K562 (cell line): ENCODE measurements around the gene MACROD2. TPM values are rescaled to one million over a fixed set of nuclear protein-coding genes. Genes with fewer than 3 reads are reported as not detected.

ENCODE experiments used
- ATAC-seq: fragments of 200-7000 bp; cut with Tn5 transposase; 3 replicates; pipeline ENCODE4 v1.9.1; 2020; ENCODE audit warnings: moderate library complexity
- BruUV-seq: library from RNA; stranded (reverse); fragments of 400-500 nt; replicated peaks from 2 replicates; lab custom pipeline; 2021; lab: Mats Ljungman, UMichigan
- CTCF ChIA-PET: fragments of 300-600 bp; formaldehyde crosslinking; extraction: SDS; loops from one replicate; lab custom pipeline; 2021; ENCODE audit warnings: low intra/inter-chr PET ratio; lab: Yijun Ruan, JAX
- POLR2A ChIA-PET: fragments of 300-600, 350-650 bp; sonication (Branson Sonifier 250); formaldehyde crosslinking; extraction: SDS; loops from one replicate; lab custom pipeline; 2021; ENCODE audit warnings: antibody characterized with exemption, inconsistent platforms; lab: Yijun Ruan, JAX
- DNase-seq, 4 experiments: peaks; one replicate each; pipeline versions ENCODE4 v3.0.0 to v3.0.0-alpha.2; 2011 to 2018; ENCODE audit warnings: low spot score in 3 of 4, mixed read lengths in 3 of 4; ENCODE audit errors: extremely low read depth in 1 of 4
- FAIRE-seq: peaks from 2 replicates; lab custom pipeline; 2011; peaks lifted over from hg19 to GRCh38; lab: Jason Lieb, UNC
- H2AFZ ChIP-seq: 2 replicates; pipeline ENCODE4 v1.6.0; 2011; ENCODE audit warnings: low read depth, low read length, control low read depth, inconsistent platforms
- H3K27ac ChIP-seq: fragments of 200-600 bp; 3 replicates; pipeline ENCODE4 v1.8.0; 2011; ENCODE audit warnings: low read depth, mild to moderate bottlenecking, control low read depth, inconsistent platforms, low read length, moderate library complexity, mixed read lengths; ENCODE audit errors: extremely low read depth
- H3K27me3 ChIP-seq, 2 experiments: fragments of 300-600 bp in 1 of 2; 2 replicates in 1 of 2; 3 replicates in 1 of 2; pipeline versions ENCODE4 v1.6.0 to v1.8.0; 2011; ENCODE audit warnings: inconsistent platforms in 2 of 2, low read length in 2 of 2, mild to moderate bottlenecking in 1 of 2, mixed read lengths in 1 of 2, moderate library complexity in 1 of 2; ENCODE audit not compliant: control insufficient read depth in 2 of 2, insufficient read depth in 2 of 2
- H3K36me3 ChIP-seq: fragments of 300-600 bp; 3 replicates; pipeline ENCODE4 v1.8.0; 2011; ENCODE audit warnings: mild to moderate bottlenecking, low read length, inconsistent platforms; ENCODE audit not compliant: control insufficient read depth, insufficient read depth
- H3K4me1 ChIP-seq, 2 experiments: fragments of 200-600 bp in 1 of 2; replicated peaks in 1 of 2; 2 replicates in 1 of 2; 3 replicates in 1 of 2; pipeline versions ENCODE4 v1.5.1 to v1.8.0; 2011; ENCODE audit warnings: inconsistent platforms in 2 of 2, low read length in 2 of 2, mild to moderate bottlenecking in 1 of 2, mixed read lengths in 1 of 2, moderate library complexity in 1 of 2; ENCODE audit not compliant: control insufficient read depth in 2 of 2, insufficient read depth in 2 of 2
- H3K4me2 ChIP-seq: 2 replicates; pipeline ENCODE4 v1.6.1; 2011; ENCODE audit warnings: low read length, control low read depth, inconsistent platforms, mixed read lengths; ENCODE audit not compliant: insufficient read depth
- H3K4me3 ChIP-seq: fragments of 200-600 bp; sonication (generic), shearing (Covaris generic); 2 replicates; pipeline ENCODE4 v1.5.1; 2016; ENCODE audit warnings: control low read depth, inconsistent platforms
- H3K79me2 ChIP-seq: fragments of 200-600 bp; 3 replicates; pipeline ENCODE4 v1.8.0; 2011; ENCODE audit warnings: low read length, inconsistent platforms; ENCODE audit not compliant: control insufficient read depth, insufficient read depth
- H3K9ac ChIP-seq, 2 experiments: 2 replicates each; pipeline versions ENCODE4 v1.6.0 to v1.6.1; 2011; ENCODE audit warnings: low read depth in 2 of 2, low read length in 2 of 2, control low read depth in 1 of 2, inconsistent platforms in 1 of 2, mild to moderate bottlenecking in 1 of 2, mixed read lengths in 1 of 2; ENCODE audit not compliant: insufficient read depth in 1 of 2
- H3K9me1 ChIP-seq: one replicate; pipeline ENCODE4 v1.6.0; 2011; ENCODE audit warnings: inconsistent platforms, mild to moderate bottlenecking, low read length, moderate library complexity; ENCODE audit not compliant: control insufficient read depth, insufficient read depth
- H3K9me3 ChIP-seq: replicated peaks from 2 replicates; pipeline ENCODE4 v1.5.1; 2011; ENCODE audit warnings: low read depth, low read length, inconsistent platforms; ENCODE audit not compliant: control insufficient read depth, insufficient read depth
- H4K20me1 ChIP-seq: replicated peaks from 2 replicates; pipeline ENCODE4 v1.6.1; 2011; ENCODE audit warnings: low read length, inconsistent platforms, mixed read lengths; ENCODE audit not compliant: control insufficient read depth, insufficient read depth
- CBX1 ChIP-seq: sonication (generic); IDR thresholded peaks from 2 replicates; pipeline ENCODE4 v1.6.1; 2016; ENCODE audit warnings: antibody characterized with exemption, low read depth, mild to moderate bottlenecking
- JUNB ChIP-seq: fragments of 450-650 bp; formaldehyde crosslinking; conservative IDR thresholded peaks from 2 replicates; pipeline ENCODE4 v1.4.0; 2020; ENCODE audit warnings: mild to moderate bottlenecking
- KDM1A ChIP-seq, 2 experiments: fragments of 450-650 bp; IDR thresholded peaks; 2 replicates each; pipeline ENCODE4 v1.6.1; 2016; ENCODE audit warnings: mild to moderate bottlenecking in 2 of 2
- MIER1 ChIP-seq: fragments of 450-650 bp; IDR thresholded peaks from 2 replicates; pipeline ENCODE4 v1.6.1; 2016; ENCODE audit warnings: antibody characterized with exemption, mild to moderate bottlenecking, low read depth
- RCOR1 ChIP-seq, 2 experiments: IDR thresholded peaks; 2 replicates each; pipeline ENCODE4 v1.6.1; 2012; ENCODE audit warnings: low read depth in 2 of 2, low read length in 2 of 2, borderline replicate concordance in 1 of 2, improper control_type of control experiment in 1 of 2
- SREBF1 ChIP-seq: fragments of 150-350 bp; IDR thresholded peaks from 2 replicates; pipeline ENCODE4 v1.6.1; 2014; ENCODE audit warnings: antibody characterized with exemption, low read depth, low read length, borderline replicate concordance
- ZBED1 ChIP-seq: IDR thresholded peaks from 2 replicates; pipeline ENCODE4 v1.6.1; 2014
- ZNF12 ChIP-seq: sonication (generic); formaldehyde crosslinking; IDR thresholded peaks from 2 replicates; pipeline ENCODE4 v1.4.0; 2020; ENCODE audit warnings: mild to moderate bottlenecking, missing genetic modification reagents
- WGBS: fragments of 100-300 bp; shearing (Covaris generic); methylation state at CpG from one replicate; pipeline ENCODE4 v1.1.6; 2016; ENCODE audit warnings: low coverage, mixed read lengths; ENCODE audit not compliant: insufficient coverage; ENCODE audit errors: missing lambda C conversion rate; 5-methylcytosine and 5-hydroxymethylcytosine counted together
- in situ Hi-C: fragments of 300-500 bp; cut with MboI; formaldehyde crosslinking; loops from 4 replicates; pipeline ENCODE4 v1.15.0; 2018; ENCODE audit warnings: inconsistent platforms, mixed read lengths
- intact Hi-C: fragments of 100-400 bp; cut with micrococcal nuclease; formaldehyde crosslinking; loops from 2 replicates; pipeline ENCODE4 v1.14.2; 2022
- polyA plus RNA-seq, 8 experiments: library from polyadenylated mRNA; depleted of rRNA in 4 of 8; stranded (reverse) in 5 of 8; unstranded in 3 of 8; fragments of >200 nt; fragmentation: Nextera tagmentation in 2 of 8; fragmentation: Illumina TruSeq in 1 of 8; extraction: Ambion mirVana in 2 of 8; extraction: Trizol in 1 of 8; gene quantifications; 2 replicates each; pipeline versions ENCODE4 v1.2.1 to v1.2.3, GENCODE V29; 2011 to 2014; ENCODE audit warnings: inconsistent platforms in 1 of 8, missing spikeins in 1 of 8
- total RNA-seq, 7 experiments: library from RNA; depleted of rRNA in 6 of 7; stranded (reverse); fragments of >200 nt in 6 of 7; fragmentation: Illumina TruSeq in 2 of 7; extraction: Trizol in 2 of 7; gene quantifications; 2 replicates each; pipeline versions ENCODE4 v1.2.1 to v1.2.3, GENCODE V29; 2011 to 2021; ENCODE audit warnings: low replicate concordance in 1 of 7
- TF ChIP-seq, protein P1 (sequence below), 2 experiments: fragments of 450-650 bp; conservative IDR thresholded peaks; 2 replicates each; pipeline ENCODE4 v1.6.1; 2017; ENCODE audit warnings: mild to moderate bottlenecking in 2 of 2, moderate library complexity in 2 of 2
- TF ChIP-seq, protein P2 (sequence below): fragments of 450-650 bp; IDR thresholded peaks from 2 replicates; pipeline ENCODE4 v1.7.0; 2016; ENCODE audit warnings: borderline replicate concordance
- TF ChIP-seq, protein P3 (sequence below): sonication (generic); formaldehyde crosslinking; IDR thresholded peaks from 2 replicates; pipeline ENCODE4 v1.8.0; 2022; ENCODE audit warnings: mild to moderate bottlenecking, missing genetic modification reagents, borderline replicate concordance

The MACROD2 gene
- total and polyA plus RNA-seq, 9 of the 15 experiments (the other 6 are each of a cell fraction or from before 2014, with no cell fraction given): not detected

DNA sequence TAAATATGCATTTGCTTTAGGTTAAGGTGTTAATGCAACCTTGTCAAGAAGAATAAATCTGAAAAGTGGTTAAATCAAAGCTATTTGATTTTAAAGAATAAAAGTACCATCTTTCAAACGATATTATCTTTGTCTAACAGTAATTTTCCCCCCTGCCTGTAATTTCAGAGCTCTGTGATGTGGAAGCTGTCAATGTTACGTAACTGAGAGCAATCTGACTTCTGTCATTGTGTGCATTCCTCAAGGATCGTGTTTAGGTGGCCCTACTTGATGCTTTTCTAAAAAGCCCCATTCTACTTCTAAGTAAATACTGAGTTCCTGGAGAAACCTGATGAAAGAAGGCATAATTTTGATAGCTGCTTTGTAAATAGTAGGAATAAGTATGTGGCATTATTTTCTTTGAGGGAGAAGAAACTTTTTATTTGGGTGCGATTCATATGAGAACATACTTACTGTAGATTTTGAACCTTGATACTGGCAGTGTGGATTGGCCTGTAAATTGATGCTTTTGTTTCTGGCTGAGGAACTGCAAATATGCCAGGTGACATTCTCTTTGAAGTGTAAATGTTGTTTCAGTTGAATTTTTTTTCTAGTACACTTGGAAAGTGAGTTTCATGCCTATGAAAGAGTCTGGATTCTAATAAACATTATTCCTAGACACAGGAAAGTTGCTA, 871.7 kb downstream of the MACROD2 start:
- Histone ChIP-seq H3K79me2 (no peaks in the 10 kb centered on the region), H3K27ac (no peak overlapping the region), H4K20me1 (no peaks in the 10 kb centered on the region), H3K9me1 (no peaks in the 10 kb centered on the region), H3K4me2 (no peak overlapping the region), H2AFZ (no peak overlapping the region), H3K27me3 (no peaks in the 10 kb centered on the region), H3K9ac (no peak overlapping the region), H3K9me3 (no peaks in the 10 kb centered on the region), H3K4me1 (no peaks in the 10 kb centered on the region), H3K4me3 (no peak overlapping the region), H3K36me3 (no peaks in the 10 kb centered on the region)
- ATAC-seq (no peak), DNase-seq (no peak), FAIRE-seq (no peak)
- WGBS: 0% methylated on average over 4 of the region's 4 CpGs
- intact Hi-C loops (no loop called here), in situ Hi-C loops (no loop called here)
- TF ChIP-seq CBX1: no peak
- TF ChIP-seq SREBF1: no peak
- TF ChIP-seq, protein P1, sequence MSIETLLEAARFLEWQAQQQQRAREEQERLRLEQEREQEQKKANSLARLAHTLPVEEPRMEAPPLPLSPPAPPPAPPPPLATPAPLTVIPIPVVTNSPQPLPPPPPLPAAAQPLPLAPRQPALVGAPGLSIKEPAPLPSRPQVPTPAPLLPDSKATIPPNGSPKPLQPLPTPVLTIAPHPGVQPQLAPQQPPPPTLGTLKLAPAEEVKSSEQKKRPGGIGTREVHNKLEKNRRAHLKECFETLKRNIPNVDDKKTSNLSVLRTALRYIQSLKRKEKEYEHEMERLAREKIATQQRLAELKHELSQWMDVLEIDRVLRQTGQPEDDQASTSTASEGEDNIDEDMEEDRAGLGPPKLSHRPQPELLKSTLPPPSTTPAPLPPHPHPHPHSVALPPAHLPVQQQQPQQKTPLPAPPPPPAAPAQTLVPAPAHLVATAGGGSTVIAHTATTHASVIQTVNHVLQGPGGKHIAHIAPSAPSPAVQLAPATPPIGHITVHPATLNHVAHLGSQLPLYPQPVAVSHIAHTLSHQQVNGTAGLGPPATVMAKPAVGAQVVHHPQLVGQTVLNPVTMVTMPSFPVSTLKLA (conservative IDR thresholded peaks at IDR 0.05): no peak
- TF ChIP-seq, protein P2, sequence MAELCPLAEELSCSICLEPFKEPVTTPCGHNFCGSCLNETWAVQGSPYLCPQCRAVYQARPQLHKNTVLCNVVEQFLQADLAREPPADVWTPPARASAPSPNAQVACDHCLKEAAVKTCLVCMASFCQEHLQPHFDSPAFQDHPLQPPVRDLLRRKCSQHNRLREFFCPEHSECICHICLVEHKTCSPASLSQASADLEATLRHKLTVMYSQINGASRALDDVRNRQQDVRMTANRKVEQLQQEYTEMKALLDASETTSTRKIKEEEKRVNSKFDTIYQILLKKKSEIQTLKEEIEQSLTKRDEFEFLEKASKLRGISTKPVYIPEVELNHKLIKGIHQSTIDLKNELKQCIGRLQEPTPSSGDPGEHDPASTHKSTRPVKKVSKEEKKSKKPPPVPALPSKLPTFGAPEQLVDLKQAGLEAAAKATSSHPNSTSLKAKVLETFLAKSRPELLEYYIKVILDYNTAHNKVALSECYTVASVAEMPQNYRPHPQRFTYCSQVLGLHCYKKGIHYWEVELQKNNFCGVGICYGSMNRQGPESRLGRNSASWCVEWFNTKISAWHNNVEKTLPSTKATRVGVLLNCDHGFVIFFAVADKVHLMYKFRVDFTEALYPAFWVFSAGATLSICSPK: no peak
- no peak for TF ChIP-seq RCOR1 (IDR thresholded peaks at IDR 0.05; ENCODE audit: borderline replicate concordance in 1 of 2, low read depth in 2 of 2, low read length in 2 of 2)
- TF ChIP-seq, protein P3, sequence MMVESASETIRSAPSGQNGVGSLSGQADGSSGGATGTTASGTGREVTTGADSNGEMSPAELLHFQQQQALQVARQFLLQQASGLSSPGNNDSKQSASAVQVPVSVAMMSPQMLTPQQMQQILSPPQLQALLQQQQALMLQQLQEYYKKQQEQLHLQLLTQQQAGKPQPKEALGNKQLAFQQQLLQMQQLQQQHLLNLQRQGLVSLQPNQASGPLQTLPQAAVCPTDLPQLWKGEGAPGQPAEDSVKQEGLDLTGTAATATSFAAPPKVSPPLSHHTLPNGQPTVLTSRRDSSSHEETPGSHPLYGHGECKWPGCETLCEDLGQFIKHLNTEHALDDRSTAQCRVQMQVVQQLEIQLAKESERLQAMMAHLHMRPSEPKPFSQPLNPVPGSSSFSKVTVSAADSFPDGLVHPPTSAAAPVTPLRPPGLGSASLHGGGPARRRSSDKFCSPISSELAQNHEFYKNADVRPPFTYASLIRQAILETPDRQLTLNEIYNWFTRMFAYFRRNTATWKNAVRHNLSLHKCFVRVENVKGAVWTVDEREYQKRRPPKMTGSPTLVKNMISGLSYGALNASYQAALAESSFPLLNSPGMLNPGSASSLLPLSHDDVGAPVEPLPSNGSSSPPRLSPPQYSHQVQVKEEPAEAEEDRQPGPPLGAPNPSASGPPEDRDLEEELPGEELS: no peak
- no peak for TF ChIP-seq KDM1A (IDR thresholded peaks at IDR 0.05)
- no peak for TF ChIP-seq MIER1
- TF ChIP-seq ZBED1: no peak
- TF ChIP-seq ZNF12: no peak
- TF ChIP-seq JUNB (CRISPR knock-in tag): no peak
- CTCF ChIA-PET: no interaction called here
- POLR2A ChIA-PET: no interaction called here
- no TSS peak for BruUV-seq
